ENCODE measurements around the gene PLA1A.
"Not testable (repeated sequence)": the region's sequence is repeated elsewhere in the genome, so short reads cannot be mapped to it uniquely, and the experiment has no call there.

Gene PLA1A

GRCh38 chr3:119589102-119589773 is 8.4 kb upstream of the PLA1A start:
- H3K9me3 Mint-ChIP-seq = peaks cover 19% of the 10 kb centered on the region
- peaks cover 32% of the 10 kb centered on the region for H3K27me3 Mint-ChIP-seq (ENCODE audit: low read depth, poor library complexity)
- H3K4me1 Mint-ChIP-seq = no peaks in the 10 kb centered on the region
- H3K27ac Mint-ChIP-seq = no peak overlapping the region
- H3K36me3 Mint-ChIP-seq (ENCODE audit: low read depth) = no peaks in the 10 kb centered on the region
- DNase-seq = no peak
- TF ChIP-seq CTCF (IDR thresholded peaks at IDR 0.05) = no peak
- H3K4me3 Mint-ChIP-seq = no peak overlapping the region

- no peak for TF ChIP-seq CTCF (IDR thresholded peaks at IDR 0.05)
- Mint-ChIP-seq H3K4me1 (no peaks in the 10 kb centered on the region), H3K36me3 (ENCODE audit: low read depth) (no peaks in the 10 kb centered on the region), H3K27me3 (ENCODE audit: low read depth, poor library complexity) (peaks cover 33% of the 10 kb centered on the region), H3K27ac (no peak overlapping the region), H3K4me3 (no peak overlapping the region), H3K9me3 (peaks cover 19% of the 10 kb centered on the region)
- no peak for DNase-seq
Observed at GRCh38 chr3:119590706-119591105, 7.0 kb upstream of the PLA1A start.

- no peak for DNase-seq
- no peaks in the 10 kb centered on the region for H3K36me3 Mint-ChIP-seq (ENCODE audit: low read depth)
- H3K4me1 Mint-ChIP-seq = peaks cover 9% of the 10 kb centered on the region
- peaks cover 19% of the 10 kb centered on the region for H3K9me3 Mint-ChIP-seq
- peaks cover 27% of the 10 kb centered on the region for H3K27me3 Mint-ChIP-seq (ENCODE audit: low read depth, poor library complexity)
- no peak overlapping the region for H3K4me3 Mint-ChIP-seq
- H3K27ac Mint-ChIP-seq = no peak overlapping the region
- TF ChIP-seq CTCF (IDR thresholded peaks at IDR 0.05) = no peak
Observed at GRCh38 chr3:119592861-119593260, 4.8 kb upstream of the PLA1A start.

- Mint-ChIP-seq H3K9me3 (peaks cover 19% of the 10 kb centered on the region), H3K4me3 (no peak overlapping the region), H3K27me3 (ENCODE audit: low read depth, poor library complexity) (peaks cover 26% of the 10 kb centered on the region), H3K27ac (no peak overlapping the region), H3K4me1 (peaks cover 21% of the 10 kb centered on the region), H3K36me3 (ENCODE audit: low read depth) (no peaks in the 10 kb centered on the region)
- no peak for DNase-seq
- TF ChIP-seq CTCF (IDR thresholded peaks at IDR 0.05) = no peak
Observed at GRCh38 chr3:119594066-119594465, 3.6 kb upstream of the PLA1A start.

- H3K36me3 Mint-ChIP-seq (ENCODE audit: low read depth); H3K4me3 Mint-ChIP-seq; DNase-seq; H3K27ac Mint-ChIP-seq: not testable (repeated sequence)
- peaks cover 26% of the 10 kb centered on the region for H3K27me3 Mint-ChIP-seq (ENCODE audit: low read depth, poor library complexity)
- peaks cover 30% of the 10 kb centered on the region for H3K4me1 Mint-ChIP-seq
- peaks cover 14% of the 10 kb centered on the region for H3K9me3 Mint-ChIP-seq
Observed at GRCh38 chr3:119594929-119595328, 2.8 kb upstream of the PLA1A start.

GRCh38 chr3:119595639-119596334 is 1.9 kb upstream of the PLA1A start:
- no peak overlapping the region for H3K27ac Mint-ChIP-seq
- TF ChIP-seq CTCF (IDR thresholded peaks at IDR 0.05) = no peak

More at GRCh38 chr3:119595639-119596334, 1.9 kb upstream of the PLA1A start:
- H3K9me3 Mint-ChIP-seq = peaks cover 6% of the 10 kb centered on the region
- H3K4me3 Mint-ChIP-seq = no peak overlapping the region
- H3K36me3 Mint-ChIP-seq (ENCODE audit: low read depth) = no peaks in the 10 kb centered on the region
- peaks cover 36% of the 10 kb centered on the region for H3K4me1 Mint-ChIP-seq
- DNase-seq = no peak
- H3K27me3 Mint-ChIP-seq (ENCODE audit: low read depth, poor library complexity) = peaks cover 26% of the 10 kb centered on the region
